HepG2 (cell line): ENCODE results near the gene PPOX. TPM values are rescaled to one million over a fixed set of nuclear protein-coding genes. Genes with fewer than 3 reads are reported as not detected.

ENCODE experiments used
- ATAC-seq: fragments of 200-7000 bp; cut with Tn5 transposase; 3 replicates; pipeline ENCODE4 v1.9.1; 2020; ENCODE audit warnings: mild to moderate bottlenecking, moderate library complexity
- BruUV-seq: library from RNA; stranded (reverse); fragments of 400-500 nt; replicated peaks from 2 replicates; lab custom pipeline; 2021; lab: Mats Ljungman, UMichigan
- CTCF ChIA-PET: fragments of 300-600 bp; formaldehyde crosslinking; extraction: SDS; loops from one replicate; lab custom pipeline; 2021; ENCODE audit warnings: low total read pairs, inconsistent platforms, low intra/inter-chr PET ratio; lab: Yijun Ruan, JAX
- POLR2A ChIA-PET: fragments of 350-600 bp; sonication (Branson Sonifier 250); formaldehyde crosslinking; loops from one replicate; lab custom pipeline; 2020; ENCODE audit warnings: antibody characterized with exemption, inconsistent platforms; lab: Yijun Ruan, JAX
- DNase-seq: peaks from one replicate; pipeline ENCODE4 v3.0.0-alpha.2; 2015; ENCODE audit warnings: low spot score
- FAIRE-seq: peaks from 3 replicates; lab custom pipeline; 2011; peaks lifted over from hg19 to GRCh38; lab: Jason Lieb, UNC
- H2AFZ ChIP-seq: one replicate; pipeline ENCODE4 v1.6.1; 2011; ENCODE audit warnings: low read length, inconsistent platforms
- H3K27ac ChIP-seq: fragments of 300-600 bp; 3 replicates; pipeline ENCODE4 v1.8.0; 2011; ENCODE audit warnings: mixed run types, mild to moderate bottlenecking, mixed read lengths, low read length, inconsistent platforms; ENCODE audit not compliant: insufficient read depth; ENCODE audit errors: extremely low read length
- H3K27me3 ChIP-seq, 2 experiments: fragments of 200-600 bp in 1 of 2; 2 replicates in 1 of 2; 3 replicates in 1 of 2; pipeline versions ENCODE4 v1.6.0 to v1.8.0; 2011; ENCODE audit warnings: low read length in 2 of 2, mild to moderate bottlenecking in 2 of 2, moderate library complexity in 2 of 2, inconsistent platforms in 1 of 2; ENCODE audit not compliant: insufficient read depth in 2 of 2, control insufficient read depth in 1 of 2
- H3K36me3 ChIP-seq, 2 experiments: fragments of 200-600 bp in 1 of 2; replicated peaks in 1 of 2; 2 replicates in 1 of 2; 3 replicates in 1 of 2; pipeline versions ENCODE4 v1.5.1 to v1.8.0; 2011; ENCODE audit warnings: low read length in 2 of 2, inconsistent platforms in 1 of 2; ENCODE audit not compliant: insufficient read depth in 2 of 2, control insufficient read depth in 1 of 2
- H3K4me1 ChIP-seq: 2 replicates; pipeline ENCODE4 v1.5.1; 2012; ENCODE audit warnings: low read length, inconsistent platforms; ENCODE audit not compliant: insufficient read depth
- H3K4me2 ChIP-seq: 2 replicates; pipeline ENCODE4 v1.6.0; 2011; ENCODE audit warnings: low read depth, low read length, inconsistent platforms
- H3K4me3 ChIP-seq, 3 experiments: fragments of 200-600 bp in 1 of 3; sonication (generic), shearing (Covaris generic) in 1 of 3; replicated peaks in 1 of 3; 2 replicates each; pipeline ENCODE4 v1.5.1; 2011 to 2016; ENCODE audit warnings: low read length in 3 of 3, inconsistent platforms in 2 of 3, low read depth in 2 of 3, mild to moderate bottlenecking in 2 of 3, control low read depth in 1 of 3, mixed read lengths in 1 of 3; ENCODE audit not compliant: insufficient read depth in 1 of 3
- H3K79me2 ChIP-seq: one replicate; pipeline ENCODE4 v1.6.1; 2011; ENCODE audit warnings: low read length, inconsistent platforms; ENCODE audit not compliant: insufficient read depth
- H3K9ac ChIP-seq: 2 replicates; pipeline ENCODE4 v1.6.0; 2011; ENCODE audit warnings: mild to moderate bottlenecking, low read depth, low read length, inconsistent platforms; ENCODE audit not compliant: insufficient read depth
- H3K9me3 ChIP-seq: 2 replicates; pipeline ENCODE4 v1.5.1; 2012; ENCODE audit warnings: mild to moderate bottlenecking, low read length
- H4K20me1 ChIP-seq: 2 replicates; pipeline ENCODE4 v1.6.0; 2011; ENCODE audit warnings: inconsistent platforms, mild to moderate bottlenecking, low read length, moderate library complexity; ENCODE audit not compliant: insufficient read depth
- ATF7 ChIP-seq, 2 experiments: fragments of 450-650 bp in 1 of 2; sonication (generic) in 1 of 2; formaldehyde crosslinking in 1 of 2; IDR thresholded peaks; 2 replicates each; pipeline versions ENCODE4 v1.4.0 to v1.6.1; 2016 to 2020; ENCODE audit warnings: antibody characterized with exemption in 1 of 2, mild to moderate bottlenecking in 1 of 2, missing genetic modification reagents in 1 of 2
- GRHL1 ChIP-seq: sonication (generic); formaldehyde crosslinking; conservative IDR thresholded peaks from 2 replicates; pipeline ENCODE4 v1.8.0; 2022; ENCODE audit warnings: missing genetic modification reagents
- KDM5A ChIP-seq: fragments of 200-600 bp; sonication (generic); IDR thresholded peaks from 2 replicates; pipeline ENCODE4 v1.7.0; 2018; ENCODE audit warnings: antibody characterized with exemption, mild to moderate bottlenecking, low read length, borderline replicate concordance
- MXI1 ChIP-seq: IDR thresholded peaks from 3 replicates; pipeline ENCODE4 v1.6.1; 2012; ENCODE audit warnings: low read depth, low read length, inconsistent platforms, borderline replicate concordance
- NCOA5 ChIP-seq: sonication (generic); formaldehyde crosslinking; IDR thresholded peaks from 2 replicates; pipeline ENCODE4 v1.4.0; 2020; ENCODE audit warnings: missing genetic modification reagents
- NR2F1 ChIP-seq, 2 experiments: fragments of 450-650 bp in 1 of 2; formaldehyde crosslinking in 1 of 2; IDR thresholded peaks; 2 replicates each; pipeline versions ENCODE4 v1.5.0 to v1.6.1; 2016 to 2020; ENCODE audit warnings: mild to moderate bottlenecking in 1 of 2, missing compliant biosample characterization in 1 of 2, missing genetic modification reagents in 1 of 2, moderate library complexity in 1 of 2
- TBL1XR1 ChIP-seq: fragments of 150-350 bp; IDR thresholded peaks from 2 replicates; pipeline ENCODE4 v1.6.1; 2014; ENCODE audit warnings: borderline replicate concordance, low read length; ENCODE audit not compliant: partially characterized antibody
- TFDP1 ChIP-seq: IDR thresholded peaks from 2 replicates; pipeline ENCODE4 v1.6.1; 2016; ENCODE audit warnings: missing compliant biosample characterization, missing genetic modification reagents, borderline replicate concordance
- ZNF136 ChIP-seq: sonication (generic); formaldehyde crosslinking; IDR thresholded peaks from 2 replicates; pipeline ENCODE4 v1.8.1; 2022; ENCODE audit warnings: low read depth, mild to moderate bottlenecking, moderate library complexity, missing genetic modification reagents
- ZNF317 ChIP-seq: sonication (generic); formaldehyde crosslinking; IDR thresholded peaks from 2 replicates; pipeline ENCODE4 v1.5.0; 2020; ENCODE audit warnings: mild to moderate bottlenecking, missing genetic modification reagents
- ZNF343 ChIP-seq: sonication (generic); formaldehyde crosslinking; IDR thresholded peaks from 2 replicates; pipeline ENCODE4 v1.4.0; 2020; ENCODE audit warnings: mild to moderate bottlenecking, missing genetic modification reagents
- ZNF383 ChIP-seq: sonication (generic); formaldehyde crosslinking; IDR thresholded peaks from 2 replicates; pipeline ENCODE4 v1.4.0; 2020; ENCODE audit warnings: missing genetic modification reagents, mild to moderate bottlenecking, borderline replicate concordance
- ZNF720 ChIP-seq: sonication (generic); formaldehyde crosslinking; IDR thresholded peaks from 2 replicates; pipeline ENCODE4 v1.4.0; 2020; ENCODE audit warnings: missing genetic modification reagents
- WGBS: methylation state at CpG from one replicate; pipeline ENCODE4 v1.1.6; 2017; ENCODE audit warnings: low lambda C conversion rate; 5-methylcytosine and 5-hydroxymethylcytosine counted together
- in situ Hi-C: cut with HindIII; loops from 2 replicates; pipeline ENCODE4 v1.10.0; 2017; ENCODE audit warnings: low pct_unique_long_range_greater_than_20kb; ENCODE audit not compliant: extremely low pct_ligation_motif_present
- intact Hi-C: fragments of 100-400 bp; cut with micrococcal nuclease; formaldehyde crosslinking; loops from one replicate; pipeline ENCODE4 v1.10.0; 2022; ENCODE audit not compliant: unreplicated experiment
- polyA plus RNA-seq, 8 experiments: library from polyadenylated mRNA; depleted of rRNA in 3 of 8; stranded (reverse) in 7 of 8; unstranded in 1 of 8; fragments of >200 nt; fragmentation: Illumina TruSeq in 4 of 8; extraction: Trizol in 4 of 8; gene quantifications; 2 replicates each; pipeline versions ENCODE4 v1.2.1 to v1.2.3, GENCODE V29; 2011 to 2016; ENCODE audit warnings: low read depth in 4 of 8, missing spikeins in 1 of 8, mixed read lengths in 1 of 8; ENCODE audit not compliant: insufficient read depth in 1 of 8
- total RNA-seq, 5 experiments: library from RNA; depleted of rRNA; stranded (reverse); fragments of >200 nt; fragmentation: Illumina TruSeq; extraction: Trizol; gene quantifications; 2 replicates each; pipeline ENCODE4 v1.2.3, GENCODE V29; 2016; ENCODE audit warnings: low read depth in 1 of 5
- TF ChIP-seq, protein P1 (sequence below): sonication (generic); formaldehyde crosslinking; IDR thresholded peaks from 2 replicates; pipeline ENCODE4 v1.4.0; 2020; ENCODE audit warnings: mild to moderate bottlenecking, missing genetic modification reagents, borderline replicate concordance

PPOX gene
- total and polyA plus RNA-seq, 2 of the 13 experiments (the other 11 are each of a cell fraction or from before 2014, with no cell fraction given) = 15.5 to 27.7 TPM

DNA sequence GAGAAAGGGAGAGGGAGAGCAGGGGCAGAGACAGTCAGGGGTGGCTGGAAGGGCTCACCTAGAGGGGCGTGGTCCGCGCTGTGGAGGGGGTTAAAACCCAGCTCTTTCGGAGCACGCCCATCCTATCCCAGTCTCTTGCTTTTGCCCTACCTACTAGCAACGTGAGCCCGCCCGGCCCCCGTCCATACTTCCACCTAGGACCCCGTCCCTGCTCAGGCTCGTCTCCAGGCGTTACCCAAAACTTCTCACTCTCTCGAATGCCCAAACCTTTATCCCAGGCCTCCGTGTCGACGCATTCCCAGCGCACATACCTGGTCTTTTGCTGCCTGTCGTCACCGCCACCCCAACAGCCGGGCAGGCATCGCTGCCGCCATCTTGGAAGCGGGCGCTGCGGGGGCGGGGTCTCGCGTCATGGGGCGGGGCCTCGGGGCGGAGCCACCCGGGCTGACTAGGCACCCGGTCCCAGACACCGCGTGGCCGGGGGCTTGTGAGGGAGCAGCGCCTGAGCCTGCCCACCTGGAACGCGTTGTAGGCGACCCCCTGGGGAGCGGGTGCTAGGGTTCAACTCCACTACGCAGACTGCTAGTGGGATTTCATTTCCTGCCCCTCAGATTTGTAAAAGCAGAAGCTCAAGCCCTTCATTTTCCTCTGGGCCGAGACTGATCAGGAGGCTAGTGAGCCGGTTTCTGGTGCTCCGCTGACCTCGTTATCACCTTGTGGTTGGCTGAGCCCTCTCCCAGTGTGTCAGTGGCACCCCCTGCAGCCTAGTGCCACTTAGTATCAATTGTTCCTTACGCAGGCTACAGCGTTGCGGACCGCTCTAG lies 11.1 kb downstream of the PPOX start, which contains the start of gene B4GALT3:
B4GALT3 (minus strand) TSS at position 396 of the 824 bp plus-strand sequence. CDS start 1,447 bp downstream, outside the sequence.
- Histone ChIP-seq H3K27me3 (no peaks in the 10 kb centered on the region; a peak in 1 of 5 replicates), H4K20me1 (no peaks in the 10 kb centered on the region), H3K36me3 (peaks cover 4 to 23% of the 10 kb centered on the region in 2 experiments), H3K4me2 (peak within 1 kb of the TSS; percentile 97), H3K4me1 (peaks cover 19% of the 10 kb centered on the region), H3K9me3 (no peaks in the 10 kb centered on the region), H2AFZ (peak within 1 kb of the TSS; percentile 94), H3K79me2 (peaks cover 10% of the 10 kb centered on the region), H3K4me3 (peak within 1 kb of the TSS; percentile 83 to 92 (median 83)), H3K9ac (peak within 1 kb of the TSS; percentile 84), H3K27ac (peak within 1 kb of the TSS; percentile 79)
- ChIA-PET CTCF (interaction anchor here (1.5 kb wide), 1 partner anchor 10 kb away, joined by 4 read pairs; the partner anchor contains the start of gene PPOX), POLR2A (interaction anchor here (0.6 to 2.1 kb wide), 11 partner anchors 8 to 137 kb away, joined by 3 to 27 read pairs (median 4); partner anchors contain the start of genes ADAMTS4, APOA2, NDUFS2 and NIT1)
- peak; percentile 67 for FAIRE-seq
- intact Hi-C loops (no loop called here), in situ Hi-C loops (no loop called here)
- WGBS = 2% methylated on average over 43 of the region's 50 CpGs
- peak; percentile 96 for ATAC-seq
- BruUV-seq = TSS peak; percentile 96
- peak; percentile 87 for DNase-seq
- TF ChIP-seq TBL1XR1 (no peak), TFDP1 (peak; percentile 53), ZNF383 (CRISPR knock-in tag) (no peak), KDM5A (peak; percentile 80; the same call in 1 of the 2 replicates), ATF7 (IDR thresholded peaks at IDR 0.05) (no peak), ATF7 (CRISPR knock-in tag; IDR thresholded peaks at IDR 0.05) (peak; percentile 77; the same call in 1 of the 2 replicates), ZNF343 (CRISPR knock-in tag) (peak; percentile 88; the same call in 1 of the 2 replicates), GRHL1 (CRISPR knock-in tag) (no peak), ZNF317 (CRISPR knock-in tag) (peak; percentile 91), NCOA5 (no peak), ZNF136 (no peak; the same call in 1 of the 2 replicates), ZNF720 (CRISPR knock-in tag) (peak; percentile 86; the same call in 1 of the 2 replicates), MXI1 (peak; percentile 93; the same call in 2 of the 3 replicates), NR2F1 (CRISPR knock-in tag; IDR thresholded peaks at IDR 0.05) (peak; percentile 17 to 85; a peak in 2 of 4 replicates)
- TF ChIP-seq, protein P1, sequence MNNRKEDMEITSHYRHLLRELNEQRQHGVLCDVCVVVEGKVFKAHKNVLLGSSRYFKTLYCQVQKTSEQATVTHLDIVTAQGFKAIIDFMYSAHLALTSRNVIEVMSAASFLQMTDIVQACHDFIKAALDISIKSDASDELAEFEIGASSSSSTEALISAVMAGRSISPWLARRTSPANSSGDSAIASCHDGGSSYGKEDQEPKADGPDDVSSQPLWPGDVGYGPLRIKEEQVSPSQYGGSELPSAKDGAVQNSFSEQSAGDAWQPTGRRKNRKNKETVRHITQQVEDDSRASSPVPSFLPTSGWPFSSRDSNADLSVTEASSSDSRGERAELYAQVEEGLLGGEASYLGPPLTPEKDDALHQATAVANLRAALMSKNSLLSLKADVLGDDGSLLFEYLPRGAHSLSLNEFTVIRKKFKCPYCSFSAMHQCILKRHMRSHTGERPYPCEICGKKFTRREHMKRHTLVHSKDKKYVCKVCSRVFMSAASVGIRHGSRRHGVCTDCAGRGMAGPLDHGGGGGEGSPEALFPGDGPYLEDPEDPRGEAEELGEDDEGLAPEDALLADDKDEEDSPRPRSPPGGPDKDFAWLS = 0 out of 2 replicates have a peak, but pooled peaks have one; percentile 86
